Astrocyte (in vitro differentiated cells and primary cell): Measurements from ENCODE around the gene ULK1.

Experiments used
- CTCF ChIP-seq: IDR thresholded peaks from 2 replicates; pipeline ENCODE4 v1.5.1; 2011; ENCODE audit warnings: low read depth, mild to moderate bottlenecking, inconsistent platforms, low read length, moderate library complexity; ENCODE audit not compliant: insufficient read depth
- EZH2 ChIP-seq: IDR thresholded peaks from 2 replicates; pipeline ENCODE4 v1.6.1; 2012; ENCODE audit warnings: mild to moderate bottlenecking, low read length, inconsistent platforms; ENCODE audit not compliant: insufficient read depth

- no peak for TF ChIP-seq EZH2
- TF ChIP-seq CTCF = no peak
These were observed 37.9 kb upstream of the ULK1 start for GRCh38 chr12:131856366-131857097.
